ENCODE measurements around the gene HAP1.

GRCh38 chr17:41725134-41725533 is 9.3 kb downstream of the HAP1 start:
- no peak for TF ChIP-seq CTCF (IDR thresholded peaks at IDR 0.05)
- no peak for TF ChIP-seq REST (IDR thresholded peaks at IDR 0.05; ENCODE audit: insufficient read depth in 1 of 2, low read depth in 2 of 2, low read length in 1 of 2)
- no peak for TF ChIP-seq POLR2AphosphoS5 (IDR thresholded peaks at IDR 0.05; ENCODE audit: low read depth, low read length)

Data from Panc1 (cell line).